Parathyroid adenoma (tissue), 2 donors: ENCODE measurements around the gene EEF1A2.

Experiments
- H2AFZ ChIP-seq: fragments of 300-600 bp; sonication (generic); one replicate; pipeline ENCODE4 v1.7.0; 2017; ENCODE audit warnings: antibody characterized with exemption, mild to moderate bottlenecking
- H3K27ac ChIP-seq: fragments of 300-600 bp; sonication (generic); one replicate; pipeline ENCODE4 v1.7.0; 2017
- H3K27me3 ChIP-seq: fragments of 300-600 bp; sonication (generic); one replicate; pipeline ENCODE4 v1.7.0; 2017; ENCODE audit warnings: low read length; ENCODE audit not compliant: control insufficient read depth, insufficient read depth
- H3K36me3 ChIP-seq: fragments of 300-600 bp; sonication (generic); one replicate; pipeline ENCODE4 v1.7.0; 2017; ENCODE audit warnings: low read length; ENCODE audit not compliant: control insufficient read depth, insufficient read depth
- H3K4me1 ChIP-seq: fragments of 300-600 bp; sonication (generic); one replicate; pipeline ENCODE4 v1.7.0; 2017; ENCODE audit warnings: control low read depth
- H3K4me2 ChIP-seq: fragments of 300-600 bp; sonication (generic); one replicate; pipeline ENCODE4 v1.7.0; 2017; ENCODE audit warnings: low read length
- H3K4me3 ChIP-seq: fragments of 300-600 bp; sonication (generic); one replicate; pipeline ENCODE4 v1.7.0; 2017; ENCODE audit warnings: low read depth, low read length
- H3K79me2 ChIP-seq: fragments of 300-600 bp; sonication (generic); one replicate; pipeline ENCODE4 v1.7.0; 2017; ENCODE audit warnings: control low read depth
- H3K9ac ChIP-seq: fragments of 300-600 bp; sonication (generic); one replicate; pipeline ENCODE4 v1.7.0; 2017; ENCODE audit warnings: mild to moderate bottlenecking
- H3K9me3 ChIP-seq: fragments of 300-600 bp; sonication (generic); one replicate; pipeline ENCODE4 v1.7.0; 2017; ENCODE audit warnings: low read length; ENCODE audit not compliant: control insufficient read depth
- TF ChIP-seq, protein P1 (sequence below): fragments of 300-600 bp; sonication (generic); IDR thresholded peaks from one replicate; pipeline ENCODE4 v1.7.0; 2017; ENCODE audit warnings: antibody characterized with exemption, mild to moderate bottlenecking
- donor health status: primary hyperparathyroidism.

The EEF1A2 gene

DNA sequence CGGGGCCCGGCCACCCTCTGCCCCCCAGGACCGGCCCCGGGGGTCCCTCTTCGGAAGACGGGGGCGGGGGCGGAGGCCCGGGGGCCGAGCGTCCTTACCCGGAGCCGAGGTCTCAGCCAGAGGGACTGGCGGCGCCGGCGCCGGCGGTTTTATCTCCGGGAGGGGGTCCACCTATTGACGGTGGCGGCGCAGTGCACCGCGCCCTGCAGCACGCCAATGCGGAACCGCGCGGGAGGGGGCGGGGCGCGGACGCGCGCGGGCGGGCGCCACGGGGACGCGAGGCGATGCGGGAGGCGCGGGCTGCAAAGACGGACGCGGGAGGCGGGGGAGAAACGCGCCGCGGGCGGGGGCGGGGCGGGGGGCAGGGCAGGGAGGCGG, at the start of gene EEF1A2:
Gene EEF1A2, minus strand, starts transcription at position 124 of the 378 bp plus-strand sequence. CDS start 1,320 bp downstream, outside the sequence.
- H3K27me3 ChIP-seq, result no peaks in the 10 kb centered on the region

DNA sequence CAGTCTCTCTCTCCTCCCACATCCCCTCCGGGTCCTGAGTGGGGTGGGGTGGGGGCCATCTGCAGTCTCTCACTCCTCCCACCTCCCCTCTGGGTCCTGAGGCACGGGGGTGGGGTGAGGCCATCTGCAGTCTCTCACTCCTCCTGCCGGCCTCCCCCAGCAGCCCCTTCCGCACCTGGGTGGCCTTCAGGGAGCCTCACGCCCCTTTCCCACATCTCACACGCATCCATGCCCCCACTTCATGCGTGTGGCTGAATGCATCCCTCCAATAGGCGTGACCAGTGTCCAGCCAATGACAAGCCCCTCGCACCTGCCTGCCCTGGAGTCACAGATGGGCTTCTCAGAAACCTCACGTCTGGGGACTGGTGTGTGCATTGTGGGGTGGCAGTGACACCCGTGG, 49.7 kb upstream of the EEF1A2 start:
- Histone ChIP-seq H3K79me2 (no peaks in the 10 kb centered on the region), H3K27me3 (no peaks in the 10 kb centered on the region), H3K4me3 (no peak overlapping the region), H3K4me1 (peaks cover 4% of the 10 kb centered on the region), H3K9ac (no peak overlapping the region), H3K27ac (no peak overlapping the region), H3K36me3 (no peaks in the 10 kb centered on the region), H3K9me3 (no peaks in the 10 kb centered on the region), H2AFZ (no peak overlapping the region), H3K4me2 (no peak overlapping the region)
- TF ChIP-seq, protein P1, sequence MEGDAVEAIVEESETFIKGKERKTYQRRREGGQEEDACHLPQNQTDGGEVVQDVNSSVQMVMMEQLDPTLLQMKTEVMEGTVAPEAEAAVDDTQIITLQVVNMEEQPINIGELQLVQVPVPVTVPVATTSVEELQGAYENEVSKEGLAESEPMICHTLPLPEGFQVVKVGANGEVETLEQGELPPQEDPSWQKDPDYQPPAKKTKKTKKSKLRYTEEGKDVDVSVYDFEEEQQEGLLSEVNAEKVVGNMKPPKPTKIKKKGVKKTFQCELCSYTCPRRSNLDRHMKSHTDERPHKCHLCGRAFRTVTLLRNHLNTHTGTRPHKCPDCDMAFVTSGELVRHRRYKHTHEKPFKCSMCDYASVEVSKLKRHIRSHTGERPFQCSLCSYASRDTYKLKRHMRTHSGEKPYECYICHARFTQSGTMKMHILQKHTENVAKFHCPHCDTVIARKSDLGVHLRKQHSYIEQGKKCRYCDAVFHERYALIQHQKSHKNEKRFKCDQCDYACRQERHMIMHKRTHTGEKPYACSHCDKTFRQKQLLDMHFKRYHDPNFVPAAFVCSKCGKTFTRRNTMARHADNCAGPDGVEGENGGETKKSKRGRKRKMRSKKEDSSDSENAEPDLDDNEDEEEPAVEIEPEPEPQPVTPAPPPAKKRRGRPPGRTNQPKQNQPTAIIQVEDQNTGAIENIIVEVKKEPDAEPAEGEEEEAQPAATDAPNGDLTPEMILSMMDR, result no peak

More for the DNA sequence above, at the start of gene EEF1A2:
- H3K4me1 ChIP-seq, result peaks cover 3% of the 10 kb centered on the region
- no peaks in the 10 kb centered on the region for H3K9me3 ChIP-seq
- no peaks in the 10 kb centered on the region for H3K36me3 ChIP-seq
- TF ChIP-seq, protein P1, result peak; percentile 22
- peak within 1 kb of the TSS; percentile 79 for H3K4me2 ChIP-seq
- no peaks in the 10 kb centered on the region for H3K79me2 ChIP-seq
- no peak within 1 kb of the TSS for H3K9ac ChIP-seq
- no peak within 1 kb of the TSS for H3K27ac ChIP-seq
- H3K4me3 ChIP-seq, result peak within 1 kb of the TSS; percentile 55
- peak within 1 kb of the TSS; percentile 81 for H2AFZ ChIP-seq

DNA sequence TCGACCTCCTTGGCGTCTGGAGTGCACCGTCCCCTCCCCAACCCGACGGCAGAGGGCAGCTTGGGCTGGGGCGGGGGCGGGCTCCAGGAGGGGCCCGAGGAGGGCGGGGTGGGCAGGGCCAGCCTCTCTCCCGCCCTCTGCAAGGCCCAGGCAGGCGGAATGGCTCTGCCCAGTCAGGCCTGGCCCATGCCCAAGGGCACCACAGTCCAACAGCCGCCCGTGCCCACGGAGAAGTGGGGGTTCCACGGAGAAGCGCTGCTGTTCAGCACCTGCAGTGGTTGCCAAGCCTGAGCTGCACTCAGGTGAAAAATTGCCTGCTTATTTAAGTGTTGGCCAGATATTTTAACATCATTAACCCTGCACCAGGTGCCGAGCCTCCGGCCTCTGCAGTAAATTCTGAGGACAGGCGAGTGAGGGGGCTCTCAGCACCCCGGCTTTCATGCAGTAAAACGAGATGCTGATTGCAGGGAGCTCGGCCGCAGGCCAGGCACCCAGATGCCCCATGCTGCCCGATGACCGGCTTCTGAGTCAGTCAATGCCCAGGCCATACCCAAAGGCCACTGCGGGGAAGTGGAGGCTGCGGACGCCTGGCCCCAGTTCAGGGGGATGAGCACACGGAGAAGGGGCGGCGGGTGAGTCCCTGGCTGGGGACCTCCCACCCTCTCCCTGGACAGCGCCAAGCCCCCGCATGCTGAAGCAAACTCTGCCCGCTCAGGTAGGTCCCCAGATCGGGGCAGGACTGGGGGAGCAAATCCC, 49.0 kb upstream of the EEF1A2 start, which contains the start of gene SRMS:
Gene SRMS, minus strand, starts transcription at position 25 of the 756 bp plus-strand sequence. CDS start 286 bp downstream, outside the sequence.
- Histone ChIP-seq H3K9me3 (no peaks in the 10 kb centered on the region), H3K4me3 (no peak within 1 kb of the TSS), H3K4me1 (peaks cover 2% of the 10 kb centered on the region), H2AFZ (no peak within 1 kb of the TSS), H3K79me2 (no peaks in the 10 kb centered on the region), H3K4me2 (no peak within 1 kb of the TSS), H3K27ac (no peak within 1 kb of the TSS), H3K36me3 (no peaks in the 10 kb centered on the region), H3K27me3 (no peaks in the 10 kb centered on the region), H3K9ac (no peak within 1 kb of the TSS)
- TF ChIP-seq, protein P1, result no peak

DNA sequence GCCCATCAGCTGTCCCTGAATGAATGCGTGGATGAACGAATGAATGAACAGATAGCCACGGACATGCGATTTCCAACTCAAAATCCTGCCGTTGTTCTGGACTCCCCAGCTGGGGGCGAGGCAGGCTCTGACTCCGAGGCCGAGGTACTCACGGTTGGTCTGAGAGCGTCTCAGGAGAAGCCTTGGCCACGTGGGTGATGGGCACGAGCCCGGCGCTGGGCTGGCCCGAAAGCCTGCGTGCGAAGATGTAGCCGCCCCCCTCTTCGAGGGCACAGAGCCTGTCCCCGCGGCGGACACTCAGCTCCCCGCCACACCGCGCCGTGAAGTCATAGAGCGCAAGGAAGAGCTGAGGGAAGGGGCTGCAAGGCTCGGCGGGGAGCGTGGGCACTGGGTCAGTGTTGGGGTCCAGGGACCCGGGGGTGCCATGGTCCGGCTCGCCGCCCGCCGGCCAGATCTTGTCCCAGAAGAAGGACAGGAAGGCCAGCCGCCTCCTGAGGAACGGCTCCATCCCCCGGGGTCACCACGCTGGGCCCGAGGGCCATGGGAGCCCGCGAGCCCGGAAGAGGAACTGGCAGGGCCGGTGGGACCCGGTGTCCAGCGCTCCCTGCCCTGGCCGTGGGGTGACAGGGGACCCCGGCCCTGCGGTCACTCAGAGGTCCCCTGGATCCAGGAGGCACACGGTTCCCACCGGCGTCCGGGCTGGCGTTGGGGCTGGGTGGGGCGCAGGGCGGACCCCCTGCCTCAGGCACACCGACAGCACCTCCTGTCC, 48.3 kb upstream of the EEF1A2 start:
- Histone ChIP-seq H3K9me3 (no peaks in the 10 kb centered on the region), H3K4me3 (no peak overlapping the region), H3K27me3 (no peaks in the 10 kb centered on the region), H3K4me1 (no peaks in the 10 kb centered on the region), H3K79me2 (no peaks in the 10 kb centered on the region), H3K9ac (no peak overlapping the region), H3K27ac (no peak overlapping the region), H2AFZ (no peak overlapping the region), H3K36me3 (no peaks in the 10 kb centered on the region), H3K4me2 (no peak overlapping the region)
- TF ChIP-seq, protein P1, result no peak
